IMR-90 (cell line): Measurements from ENCODE around the gene GNAI2. TPM values are rescaled to one million over a fixed set of nuclear protein-coding genes. Genes with fewer than 3 reads are reported as not detected.

ENCODE experiments used
- ATAC-seq: fragments of 200-7000 bp; cut with Tn5 transposase; 2 replicates; pipeline ENCODE4 v1.9.1; 2020; ENCODE audit warnings: low read depth, mild to moderate bottlenecking, moderate library complexity
- BruUV-seq: library from RNA; stranded (reverse); fragments of 400-500 nt; replicated peaks from 2 replicates; lab custom pipeline; 2021; lab: Mats Ljungman, UMichigan
- CTCF ChIA-PET: fragments of 300-600 bp; formaldehyde crosslinking; extraction: SDS; loops from one replicate; lab custom pipeline; 2021; ENCODE audit warnings: antibody characterized with exemption; lab: Yijun Ruan, JAX
- POLR2A ChIA-PET: fragments of 300-600 bp; sonication (Branson Sonifier 250); formaldehyde crosslinking; loops from one replicate; lab custom pipeline; 2022; ENCODE audit warnings: antibody characterized with exemption; ENCODE audit not compliant: unreplicated experiment; lab: Charles Lee
- DNase-seq: peaks from one replicate; pipeline ENCODE4 v3.0.0; 2013
- H2AFZ ChIP-seq: replicated peaks from 2 replicates; pipeline ENCODE3; 2013; ENCODE audit warnings: low read length, mild to moderate bottlenecking; ENCODE audit not compliant: poor library complexity
- H2AK5ac ChIP-seq: 2 replicates; pipeline ENCODE4 v1.6.1; 2013; ENCODE audit warnings: low read depth, low read length, inconsistent platforms
- H2AK9ac ChIP-seq: replicated peaks from 2 replicates; pipeline ENCODE3; 2013; ENCODE audit warnings: mild to moderate bottlenecking, low read depth, low read length, moderate library complexity; ENCODE audit not compliant: poor library complexity
- H2BK120ac ChIP-seq: 2 replicates; pipeline ENCODE4 v1.6.1; 2013; ENCODE audit warnings: low read depth, low read length, inconsistent platforms
- H2BK15ac ChIP-seq: 3 replicates; pipeline ENCODE4 v1.6.1; 2013; ENCODE audit warnings: low read depth, low read length, inconsistent platforms
- H2BK20ac ChIP-seq: 2 replicates; pipeline ENCODE4 v1.6.1; 2013; ENCODE audit warnings: low read depth, mild to moderate bottlenecking, inconsistent platforms, low read length, moderate library complexity
- H2BK5ac ChIP-seq: 2 replicates; pipeline ENCODE4 v1.6.1; 2013; ENCODE audit warnings: mild to moderate bottlenecking, low read depth, low read length, inconsistent platforms; ENCODE audit not compliant: poor library complexity, severe bottlenecking
- H3K14ac ChIP-seq: replicated peaks from 2 replicates; pipeline ENCODE4 v1.6.1; 2013; ENCODE audit warnings: low read depth, low read length, inconsistent platforms
- H3K18ac ChIP-seq: 2 replicates; pipeline ENCODE4 v1.6.1; 2013; ENCODE audit warnings: low read depth, low read length, control low read depth
- H3K23ac ChIP-seq: 2 replicates; pipeline ENCODE4 v1.6.1; 2013; ENCODE audit warnings: low read depth, low read length, inconsistent platforms
- H3K27ac ChIP-seq: 2 replicates; pipeline ENCODE4 v1.5.1; 2013; ENCODE audit warnings: mild to moderate bottlenecking, control low read depth, low read length; ENCODE audit not compliant: insufficient read depth
- H3K27me3 ChIP-seq: 2 replicates; pipeline ENCODE4 v1.6.1; 2013; ENCODE audit warnings: low read length; ENCODE audit not compliant: control insufficient read depth, insufficient read depth
- H3K36me3 ChIP-seq: 2 replicates; pipeline ENCODE4 v1.6.1; 2013; ENCODE audit warnings: low read length, mixed read lengths; ENCODE audit not compliant: control insufficient read depth, insufficient read depth
- H3K4ac ChIP-seq: 2 replicates; pipeline ENCODE4 v1.6.1; 2013; ENCODE audit warnings: low read depth, low read length, inconsistent platforms
- H3K4me1 ChIP-seq: 2 replicates; pipeline ENCODE4 v1.6.1; 2013; ENCODE audit warnings: low read length, mixed read lengths; ENCODE audit not compliant: control insufficient read depth, insufficient read depth
- H3K4me2 ChIP-seq: 2 replicates; pipeline ENCODE4 v1.6.1; 2013; ENCODE audit warnings: low read depth, mild to moderate bottlenecking, control low read depth, low read length, moderate library complexity
- H3K4me3 ChIP-seq: 2 replicates; pipeline ENCODE4 v1.5.1; 2013; ENCODE audit warnings: low read depth, mild to moderate bottlenecking, control low read depth, low read length, moderate library complexity; ENCODE audit not compliant: insufficient read depth
- H3K56ac ChIP-seq: 2 replicates; pipeline ENCODE4 v1.6.1; 2013; ENCODE audit warnings: low read length, inconsistent platforms; ENCODE audit not compliant: insufficient read depth; ENCODE audit errors: extremely low read depth
- H3K79me1 ChIP-seq, 2 experiments: 2 replicates each; pipeline ENCODE4 v1.6.1; 2013; ENCODE audit warnings: low read length in 2 of 2, inconsistent platforms in 1 of 2, low read depth in 1 of 2
- H3K9ac ChIP-seq: 2 replicates; pipeline ENCODE4 v1.6.1; 2013; ENCODE audit warnings: low read depth, low read length, control low read depth
- H3K9me1 ChIP-seq: 2 replicates; pipeline ENCODE4 v1.6.1; 2013; ENCODE audit warnings: low read length, inconsistent platforms; ENCODE audit not compliant: insufficient read depth
- H3K9me3 ChIP-seq: 2 replicates; pipeline ENCODE4 v1.6.1; 2013; ENCODE audit warnings: low read length; ENCODE audit not compliant: control insufficient read depth, insufficient read depth
- H4K20me1 ChIP-seq: 2 replicates; pipeline ENCODE4 v1.6.1; 2013; ENCODE audit warnings: low read length, inconsistent platforms; ENCODE audit not compliant: insufficient read depth
- H4K5ac ChIP-seq: 2 replicates; pipeline ENCODE4 v1.6.1; 2013; ENCODE audit warnings: mild to moderate bottlenecking, low read depth, low read length, control low read depth
- H4K8ac ChIP-seq, 2 experiments: 2 replicates each; pipeline ENCODE4 v1.6.1; 2013; ENCODE audit warnings: low read depth in 2 of 2, low read length in 2 of 2, control low read depth in 1 of 2, inconsistent platforms in 1 of 2
- H4K91ac ChIP-seq: 2 replicates; pipeline ENCODE4 v1.6.1; 2013; ENCODE audit warnings: low read depth, low read length, inconsistent platforms; ENCODE audit not compliant: insufficient read depth
- POLR2A ChIP-seq: IDR thresholded peaks from 2 replicates; pipeline ENCODE4 v1.6.1; 2012; ENCODE audit warnings: mild to moderate bottlenecking, low read depth, low read length
- RFX5 ChIP-seq: IDR thresholded peaks from 2 replicates; pipeline ENCODE4 v1.8.0; 2012; ENCODE audit warnings: low read depth, mild to moderate bottlenecking, low read length, moderate library complexity
- WGBS, 2 experiments: methylation state at CpG; one replicate each; pipeline versions ENCODE4 v1.1.5 to v1.1.7; 2013; ENCODE audit warnings: missing lambda C conversion rate in 2 of 2; ENCODE audit not compliant: insufficient read length in 1 of 2; ENCODE audit errors: extremely low coverage in 2 of 2; 5-methylcytosine and 5-hydroxymethylcytosine counted together
- dilution Hi-C: fragments of 300-500 bp; cut with HindIII; formaldehyde crosslinking; loops from one replicate; pipeline ENCODE4 v1.14.3; 2018; ENCODE audit warnings: low sequenced_read_pairs; ENCODE audit not compliant: unreplicated experiment
- in situ Hi-C: fragments of 300-500 bp; cut with MboI; formaldehyde crosslinking; loops from 3 replicates; pipeline ENCODE4 v1.14.3; 2019; ENCODE audit warnings: low sequenced_read_pairs, inconsistent platforms, mixed read lengths
- intact Hi-C: fragments of 100-400 bp; cut with micrococcal nuclease; formaldehyde crosslinking; loops from 2 replicates; pipeline ENCODE4 v1.10.0; 2022
- polyA plus RNA-seq, 3 experiments: library from polyadenylated mRNA; depleted of rRNA; stranded (reverse); fragments of >200 nt; gene quantifications; 2 replicates each; pipeline ENCODE4 v1.2.3, GENCODE V29; 2012; ENCODE audit warnings: low replicate concordance in 1 of 3
- total RNA-seq: library from RNA; depleted of rRNA; stranded (reverse); fragments of >200 nt; gene quantifications from 2 replicates; pipeline ENCODE4 v1.2.3, GENCODE V29; 2012

Gene GNAI2
- total and polyA plus RNA-seq, 2 of the 4 experiments (the other 2 are of a cell fraction) = 867 to 1,079 TPM

DNA sequence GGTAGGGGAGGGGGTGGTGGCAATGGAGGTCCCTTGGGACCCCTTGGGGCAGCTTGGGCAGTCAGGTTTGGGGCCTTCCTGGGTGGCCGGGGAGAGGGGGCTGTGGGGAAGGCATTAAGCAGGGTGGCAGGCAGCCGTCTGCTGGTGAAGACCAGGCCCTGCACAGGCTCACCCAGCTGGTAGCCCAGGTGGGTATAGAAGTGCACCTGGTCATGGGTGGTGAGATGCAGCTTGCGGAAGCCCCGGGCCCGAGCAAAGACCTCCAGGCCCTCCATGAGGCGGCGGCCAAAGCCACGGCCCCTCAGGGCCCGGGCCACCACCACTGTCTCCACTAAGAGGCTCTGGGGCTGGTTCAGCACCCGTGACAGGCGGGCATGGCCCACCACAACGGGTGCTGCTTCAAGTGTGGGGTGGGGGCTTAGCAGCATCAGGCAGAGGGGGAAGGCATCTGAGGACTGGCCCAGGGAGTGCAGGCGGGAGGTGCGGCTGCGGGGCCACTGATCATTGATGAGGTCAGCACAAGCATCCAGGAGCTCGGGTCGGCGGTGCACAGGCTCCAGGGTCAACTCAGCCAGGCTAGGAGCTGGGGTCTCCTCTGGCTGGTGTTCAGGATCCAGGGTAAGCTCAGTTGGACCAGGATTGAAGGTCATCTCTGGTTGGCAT is 60.8 kb downstream of the GNAI2 start:
- Histone ChIP-seq H3K9ac (no peak overlapping the region), H2BK120ac (no peak overlapping the region), H3K56ac (no peak overlapping the region), H3K4me3 (no peak overlapping the region), H4K8ac (no peak overlapping the region), H2AK5ac (no peak overlapping the region), H3K9me1 (peaks cover 17% of the 10 kb centered on the region), H3K4ac (no peak overlapping the region), H2AFZ (no peak overlapping the region), H2AK9ac (no peak overlapping the region), H2BK20ac (no peak overlapping the region), H3K4me1 (peaks cover 17% of the 10 kb centered on the region), H4K91ac (no peak overlapping the region), H4K20me1 (no peaks in the 10 kb centered on the region), H3K79me1 (peaks cover 13 to 32% of the 10 kb centered on the region in 2 experiments; a peak in 3 of 4 replicates), H3K36me3 (no peaks in the 10 kb centered on the region), H3K18ac (no peak overlapping the region), H2BK15ac (no peak overlapping the region), H3K27me3 (no peaks in the 10 kb centered on the region), H2BK5ac (no peak overlapping the region), H3K27ac (no peak overlapping the region), H3K23ac (no peak overlapping the region), H3K9me3 (no peaks in the 10 kb centered on the region), H4K5ac (no peak overlapping the region), H3K4me2 (no peak overlapping the region), H3K14ac (no peak overlapping the region)
- POLR2A ChIA-PET = no interaction called here
- TF ChIP-seq RFX5 = no peak
- TF ChIP-seq POLR2A = no peak
- ATAC-seq (no peak), DNase-seq (no peak)
- WGBS, 2 experiments = 90% methylated on average over 8 of the region's 18 CpGs; no CpG with 5 or more reads in 1 of the 2 experiments
- intact Hi-C loops = no loop called here
- no TSS peak for BruUV-seq
- dilution Hi-C loops = no loop called here
- in situ Hi-C loops = no loop called here
- CTCF ChIA-PET = no interaction called here
